ENCODE measurements around the gene FAM110D.

Gene FAM110D

GRCh38 chr1:26158908-26159742, at the start of gene FAM110D:
Gene FAM110D, plus strand, starts transcription at chr1:26159079. Its CDS starts 2,213 bp downstream, at chr1:26161292.
- DNase-seq, result no peak

- no peak for DNase-seq
Observed at GRCh38 chr1:26109229-26110164, 49.4 kb upstream of the FAM110D start.

- peak; percentile 43 for DNase-seq
Observed at GRCh38 chr1:26110731-26111529, 47.9 kb upstream of the FAM110D start.

GRCh38 chr1:26111530-26112406, 47.1 kb upstream of the FAM110D start, which contains the start of gene PDIK1L:
Gene PDIK1L, plus strand, starts transcription at chr1:26111824. Its CDS starts 2,485 bp downstream, at chr1:26114309.
- DNase-seq, result peak; percentile 90

GRCh38 chr1:26112407-26112775, 46.5 kb upstream of the FAM110D start:
- DNase-seq, result peak; percentile 50

GRCh38 chr1:26114165-26114927, 44.5 kb upstream of the FAM110D start:
- DNase-seq, result no peak

- DNase-seq, result peak; percentile 76
Observed at GRCh38 chr1:26119892-26120608, 38.8 kb upstream of the FAM110D start.

GRCh38 chr1:26121854-26122773, 36.8 kb upstream of the FAM110D start:
- DNase-seq, result peak; percentile 31

GRCh38 chr1:26122988-26123973, 35.6 kb upstream of the FAM110D start:
- DNase-seq, result no peak

GRCh38 chr1:26124418-26125331, 34.2 kb upstream of the FAM110D start:
- DNase-seq, result no peak

- no peak for DNase-seq
Observed at GRCh38 chr1:26125382-26125781, 33.5 kb upstream of the FAM110D start.

GRCh38 chr1:26125946-26126320, 32.9 kb upstream of the FAM110D start:
- DNase-seq, result no peak

GRCh38 chr1:26126321-26127084, 32.4 kb upstream of the FAM110D start:
- peak; percentile 86 for DNase-seq

- no peak for DNase-seq
Observed at GRCh38 chr1:26127235-26128163, 31.4 kb upstream of the FAM110D start.

- DNase-seq, result no peak
Observed at GRCh38 chr1:26129778-26130177, 29.1 kb upstream of the FAM110D start.

All from MV-4-11 (cell line).